Measurements from ENCODE around the gene LEPR. TPM values are rescaled to one million over a fixed set of nuclear protein-coding genes. Genes with fewer than 3 reads are reported as not detected.

The LEPR gene
- total and polyA plus RNA-seq, 2 donors (not counting 3 experiments of a cell fraction or from before 2014, with no cell fraction given), result 11.1 to 18.7 TPM

DNA sequence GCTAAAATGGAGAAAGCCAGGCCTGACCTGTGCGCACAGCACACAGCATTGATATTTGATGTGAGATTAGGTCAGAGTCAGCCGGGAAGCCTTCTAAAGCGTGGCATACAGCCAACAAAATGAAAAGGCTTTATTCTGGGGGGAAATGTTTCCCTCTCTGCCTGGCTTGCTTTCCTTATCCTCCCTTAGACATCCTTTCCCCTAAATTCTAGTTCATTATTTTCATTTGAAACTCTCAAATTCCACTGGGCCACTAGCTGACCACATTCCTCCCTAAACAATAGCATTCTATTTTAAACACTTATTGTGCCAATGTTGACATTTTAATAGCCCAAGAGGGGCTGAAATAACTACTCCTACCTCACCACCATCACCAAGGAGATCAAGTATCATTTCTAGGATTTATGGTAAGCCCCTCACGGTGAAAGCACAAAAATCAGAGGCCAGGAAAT lies 49.4 kb downstream of the LEPR start:
- Histone ChIP-seq H3K9me3 (replicated peaks; ENCODE audit: control insufficient read depth, insufficient read depth, low read length) (no peaks in the 10 kb centered on the region), H3K4me3 (replicated peaks in 1 of 3; ENCODE audit: insufficient read depth in 1 of 3, low read depth in 1 of 3, low read length in 3 of 3) (no peak overlapping the region), H4K20me1 (replicated peaks; ENCODE audit: control insufficient read depth, extremely low read depth, insufficient read depth, low read length) (no peaks in the 10 kb centered on the region), H3K9me1 (replicated peaks; ENCODE audit: control insufficient read depth, extremely low read depth, insufficient read depth, low read length) (no peaks in the 10 kb centered on the region), H3K4me1 (ENCODE audit: control insufficient read depth, extremely low read depth, insufficient read depth, low read length) (peaks cover 6% of the 10 kb centered on the region), H3K9ac (replicated peaks; ENCODE audit: extremely low read depth, insufficient read depth, low read length) (no peak overlapping the region), H3K36me3 (ENCODE audit: control insufficient read depth in 2 of 2, extremely low read depth in 1 of 2, insufficient read depth in 2 of 2, low read length in 2 of 2) (no peaks in the 10 kb centered on the region), H3K27me3 (ENCODE audit: control insufficient read depth in 2 of 2, insufficient read depth in 2 of 2, low read length in 2 of 2) (no peaks in the 10 kb centered on the region), H3K27ac (ENCODE audit: insufficient read depth, low read depth, low read length) (peak overlapping the region; percentile 26), H3K4me2 (ENCODE audit: insufficient read depth, low read length) (no peak overlapping the region), H2AFZ (ENCODE audit: low read depth, low read length) (peak overlapping the region; percentile 2), H3K79me2 (ENCODE audit: control insufficient read depth, insufficient read depth, low read length) (no peaks in the 10 kb centered on the region)
- TF ChIP-seq GATA2 (IDR thresholded peaks at IDR 0.05; ENCODE audit: insufficient read depth, insufficient read length, low read depth, low read length) (no peak), JUN (IDR thresholded peaks at IDR 0.05; ENCODE audit: borderline replicate concordance, insufficient read depth, insufficient read length, low read depth) (no peak), POLR2A (IDR thresholded peaks at IDR 0.05; ENCODE audit: low read depth, low read length) (no peak), FOS (IDR thresholded peaks at IDR 0.05; ENCODE audit: borderline replicate concordance, insufficient read depth, low read length) (no peak)
- TF ChIP-seq, protein P1, sequence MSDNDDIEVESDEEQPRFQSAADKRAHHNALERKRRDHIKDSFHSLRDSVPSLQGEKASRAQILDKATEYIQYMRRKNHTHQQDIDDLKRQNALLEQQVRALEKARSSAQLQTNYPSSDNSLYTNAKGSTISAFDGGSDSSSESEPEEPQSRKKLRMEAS (IDR thresholded peaks at IDR 0.05; ENCODE audit: insufficient read depth, insufficient read length), result no peak
- FAIRE-seq (peak; percentile 76), DNase-seq (ENCODE audit: low read depth, low spot score) (peak; percentile 87)
- ChIA-PET POLR2A (interaction anchor here (1.6 kb wide), 1 partner anchor 50 kb away, joined by 5 read pairs; the partner anchor contains the start of genes LEPR and LEPROT), CTCF (interaction anchor here (1.0 to 3.9 kb wide), 6 partner anchors 8 to 218 kb away, joined by 3 to 29 read pairs (median 6); no protein-coding TSS in a partner anchor)
- no TSS peak for BruUV-seq (replicated peaks)
- dilution Hi-C loops (cut with MboI; ENCODE audit: extremely low pct_ligation_motif_present, low sequenced_read_pairs) (no loop called here), intact Hi-C loops (cut with micrococcal nuclease) (no loop called here)

Small RNAs within 50 kb of the gene (small RNA-seq; reads per million reads assigned to genes)
- not detected for gene RNU2-15P (ENCODE audit: insufficient read depth, insufficient read length, low read depth, low replicate concordance)

Other genes starting within 250 kb of the LEPR start
- gene DNAJC6, start 111.1 kb upstream of the LEPR start, total RNA-seq, result 2.7 and 4.9 TPM in 2 replicates
- 1.9 and 2.3 TPM in 2 replicates for gene DNAJC6, start 111.1 kb upstream of the LEPR start, polyA plus RNA-seq
- 71.7 and 80.6 TPM in 2 replicates for gene LEPROT, start within 50 bp of the LEPR start, total RNA-seq
- 86.0 and 94.8 TPM in 2 replicates for gene LEPROT, start within 50 bp of the LEPR start, polyA plus RNA-seq